Lower lobe of right lung (tissue), 2 donors: ENCODE results near the gene NAA80. TPM values are rescaled to one million over a fixed set of nuclear protein-coding genes. Genes with fewer than 3 reads are reported as not detected.
"Not testable (repeated sequence)": the region's sequence is repeated elsewhere in the genome, so short reads cannot be mapped to it uniquely, and the experiment has no call there.

ENCODE experiments used
- ATAC-seq, 2 donors: fragments of 200-7000 bp; cut with Tn5 transposase; one replicate each; pipeline ENCODE4 v1.9.1; 2020 to 2022; ENCODE audit warnings: mild to moderate bottlenecking in 2 of 2, moderate library complexity in 2 of 2
- DNase-seq: peaks from one replicate; pipeline ENCODE4 v3.0.0-alpha.2; 2020
- H3K27ac ChIP-seq: fragments of 200-600 bp; one replicate; pipeline ENCODE4 v1.8.0; 2022
- H3K27me3 ChIP-seq: fragments of 200-600 bp; one replicate; pipeline ENCODE4 v1.8.0; 2022; ENCODE audit warnings: low read depth
- H3K36me3 ChIP-seq: fragments of 200-600 bp; one replicate; pipeline ENCODE4 v1.8.0; 2022; ENCODE audit warnings: mild to moderate bottlenecking
- H3K4me1 ChIP-seq: fragments of 200-600 bp; one replicate; pipeline ENCODE4 v1.8.0; 2022
- H3K4me3 ChIP-seq: fragments of 200-600 bp; one replicate; pipeline ENCODE4 v1.8.0; 2022; ENCODE audit warnings: mild to moderate bottlenecking
- H3K9me3 ChIP-seq: fragments of 200-600 bp; one replicate; pipeline ENCODE4 v1.8.0; 2022
- intact Hi-C: fragments of 100-400 bp; cut with DNase I; formaldehyde crosslinking; loops from one replicate; pipeline ENCODE4 v1.11.0; 2022
- total RNA-seq: library from RNA; stranded (reverse); fragmentation: NEBNext Ultra II Directional; extraction: Animal tissue kit (Norgen Biotek cat#: 25700); gene quantifications from one replicate; pipeline ENCODE4 v1.2.1, GENCODE V29; 2021
- TF ChIP-seq, protein P1 (sequence below): fragments of 200-600 bp; IDR thresholded peaks from one replicate; pipeline ENCODE4 v1.8.0; 2022; ENCODE audit warnings: antibody characterized with exemption, mild to moderate bottlenecking
- donor health status: DM: no; HTN: yes; CAD: no; lungs with severe emphysema.

Gene NAA80
- total RNA-seq, 1 donor from 2014 or later: 9.3 TPM

DNA sequence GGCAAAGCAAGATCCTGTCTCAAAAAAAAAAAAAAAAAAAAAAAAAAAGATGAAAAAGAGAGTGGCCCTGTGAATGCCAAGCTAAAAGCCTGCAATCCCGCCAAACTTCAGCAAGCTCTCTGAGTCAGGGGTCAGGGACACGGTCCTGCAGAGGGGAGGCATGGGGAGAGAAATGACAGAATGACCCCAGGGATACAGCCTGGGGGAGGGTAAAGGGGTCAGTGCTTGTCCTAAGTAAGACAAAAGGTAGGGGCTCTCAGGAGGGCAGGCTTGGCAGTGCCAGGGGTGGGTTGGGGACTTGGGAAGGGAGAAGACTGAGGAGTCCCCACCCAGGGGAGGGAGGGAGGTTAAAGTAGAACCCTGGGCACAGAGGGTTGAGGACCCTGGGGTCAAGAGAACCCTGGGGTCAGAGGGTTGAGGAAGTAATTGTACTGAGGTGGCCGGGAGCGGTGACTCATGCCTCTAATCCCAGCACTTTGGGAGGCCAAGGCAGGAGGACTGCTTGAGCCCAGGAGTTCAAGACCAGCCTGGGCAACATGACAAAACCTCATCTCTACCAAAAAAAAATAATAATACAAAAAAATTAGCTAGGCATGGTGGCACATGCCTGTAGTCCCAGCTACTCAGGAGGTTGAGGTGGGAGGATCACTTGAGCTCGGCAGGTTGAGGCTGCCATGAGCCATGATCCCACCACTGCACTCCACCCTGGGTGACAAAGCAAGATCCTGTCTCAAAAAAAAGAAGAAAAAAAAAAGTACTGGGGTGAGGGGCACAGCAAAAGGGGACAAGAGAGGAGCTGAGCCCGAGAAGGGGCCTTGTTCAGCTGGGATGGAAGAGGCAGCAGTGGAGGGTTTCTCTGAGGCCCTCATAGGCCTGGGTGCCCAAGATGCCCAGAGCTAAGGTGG lies 35.5 kb downstream of the NAA80 start:
- Histone ChIP-seq H3K4me1 (peaks cover 67% of the 10 kb centered on the region), H3K4me3 (peak overlapping the region; percentile 9), H3K27me3 (no peaks in the 10 kb centered on the region), H3K27ac (peak overlapping the region; percentile 93), H3K9me3 (no peaks in the 10 kb centered on the region), H3K36me3 (peaks cover 7% of the 10 kb centered on the region)
- ATAC-seq: no peak
- intact Hi-C loops: no loop called here
- TF ChIP-seq, protein P1, sequence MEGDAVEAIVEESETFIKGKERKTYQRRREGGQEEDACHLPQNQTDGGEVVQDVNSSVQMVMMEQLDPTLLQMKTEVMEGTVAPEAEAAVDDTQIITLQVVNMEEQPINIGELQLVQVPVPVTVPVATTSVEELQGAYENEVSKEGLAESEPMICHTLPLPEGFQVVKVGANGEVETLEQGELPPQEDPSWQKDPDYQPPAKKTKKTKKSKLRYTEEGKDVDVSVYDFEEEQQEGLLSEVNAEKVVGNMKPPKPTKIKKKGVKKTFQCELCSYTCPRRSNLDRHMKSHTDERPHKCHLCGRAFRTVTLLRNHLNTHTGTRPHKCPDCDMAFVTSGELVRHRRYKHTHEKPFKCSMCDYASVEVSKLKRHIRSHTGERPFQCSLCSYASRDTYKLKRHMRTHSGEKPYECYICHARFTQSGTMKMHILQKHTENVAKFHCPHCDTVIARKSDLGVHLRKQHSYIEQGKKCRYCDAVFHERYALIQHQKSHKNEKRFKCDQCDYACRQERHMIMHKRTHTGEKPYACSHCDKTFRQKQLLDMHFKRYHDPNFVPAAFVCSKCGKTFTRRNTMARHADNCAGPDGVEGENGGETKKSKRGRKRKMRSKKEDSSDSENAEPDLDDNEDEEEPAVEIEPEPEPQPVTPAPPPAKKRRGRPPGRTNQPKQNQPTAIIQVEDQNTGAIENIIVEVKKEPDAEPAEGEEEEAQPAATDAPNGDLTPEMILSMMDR: no peak
- no peak for DNase-seq

GRCh38 chr3:50262778-50263177 lies 36.4 kb downstream of the NAA80 start:
- intact Hi-C loops: no loop called here
- Histone ChIP-seq H3K4me3 (no peak overlapping the region), H3K27me3 (no peaks in the 10 kb centered on the region), H3K9me3 (no peaks in the 10 kb centered on the region), H3K27ac (no peak overlapping the region), H3K36me3 (peaks cover 17% of the 10 kb centered on the region), H3K4me1 (peaks cover 64% of the 10 kb centered on the region)
- TF ChIP-seq, protein P1: no peak
- ATAC-seq (no peak), DNase-seq (no peak)

DNA sequence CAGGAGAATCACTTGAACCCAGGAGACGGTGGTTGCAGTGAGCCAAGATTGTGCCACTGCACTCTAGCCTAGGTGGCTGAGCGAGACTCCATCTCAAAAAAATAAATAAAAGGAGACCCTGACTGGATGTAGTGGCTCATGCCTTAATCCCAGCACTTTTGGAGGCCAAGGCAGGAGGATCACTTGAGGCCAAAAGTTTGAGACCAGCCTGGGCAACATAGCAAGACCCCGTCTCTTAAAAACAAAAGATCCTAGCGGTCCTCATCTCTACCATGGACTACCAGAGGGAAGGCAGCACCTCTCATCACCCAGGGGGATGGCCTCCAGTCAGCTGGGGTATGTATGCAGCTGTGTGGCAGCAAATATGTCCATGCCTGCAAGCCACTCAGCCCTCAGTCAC lies 37.0 kb downstream of the NAA80 start:
- DNase-seq, H3K27ac ChIP-seq, H3K27me3 ChIP-seq, ATAC-seq, H3K9me3 ChIP-seq, intact Hi-C loops, H3K4me3 ChIP-seq: not testable (repeated sequence)
- peaks cover 22% of the 10 kb centered on the region for H3K36me3 ChIP-seq
- H3K4me1 ChIP-seq: peaks cover 70% of the 10 kb centered on the region

DNA sequence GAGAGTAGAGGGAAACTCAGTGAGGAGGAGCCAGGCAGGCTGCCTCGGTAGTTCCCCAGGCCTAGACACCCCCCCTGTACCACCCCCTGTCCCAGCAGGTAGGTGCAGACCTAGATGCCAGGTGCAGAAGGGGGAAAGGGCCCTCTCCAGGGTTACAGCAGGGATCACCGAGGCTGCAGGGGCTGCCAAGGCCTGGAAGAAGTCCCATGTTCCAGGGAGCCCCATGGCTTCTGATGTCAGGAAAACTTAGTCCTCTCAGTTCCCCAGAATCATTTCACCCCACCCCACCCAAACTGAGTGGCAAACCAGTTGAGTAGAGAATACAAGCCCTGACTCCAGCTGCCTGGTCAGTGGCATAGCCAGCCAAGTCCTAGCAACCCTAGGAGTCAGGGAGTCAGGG lies 37.7 kb downstream of the NAA80 start:
- peaks cover 72% of the 10 kb centered on the region for H3K4me1 ChIP-seq
- DNase-seq (no peak), ATAC-seq (no peak)
- intact Hi-C loops: no loop called here
- no peaks in the 10 kb centered on the region for H3K27me3 ChIP-seq
- peaks cover 29% of the 10 kb centered on the region for H3K36me3 ChIP-seq
- H3K4me3 ChIP-seq: no peak overlapping the region
- TF ChIP-seq, protein P1: no peak
- H3K9me3 ChIP-seq: no peaks in the 10 kb centered on the region
- peak overlapping the region; percentile 96 for H3K27ac ChIP-seq

- TF ChIP-seq, protein P1: no peak
- H3K9me3 ChIP-seq: no peaks in the 10 kb centered on the region
- H3K27me3 ChIP-seq: no peaks in the 10 kb centered on the region
- H3K36me3 ChIP-seq: peaks cover 34% of the 10 kb centered on the region
- no peak for DNase-seq
- H3K4me3 ChIP-seq: peak overlapping the region; percentile 56
- H3K4me1 ChIP-seq: peaks cover 72% of the 10 kb centered on the region
- no peak for ATAC-seq
- peak overlapping the region; percentile 96 for H3K27ac ChIP-seq
- intact Hi-C loops: no loop called here
Measured at GRCh38 chr3:50260942-50261441, 38.2 kb downstream of the NAA80 start.
